ENCODE results near the gene COA7. TPM values are rescaled to one million over a fixed set of nuclear protein-coding genes. Genes with fewer than 3 reads are reported as not detected.

The COA7 gene
- total and polyA plus RNA-seq, 12 donors = 3.9 to 22.4 (median 14.8) TPM

- H3K36me3 ChIP-seq = no peaks in the 10 kb centered on the region
- H3K4me3 ChIP-seq = no peak overlapping the region
- no peaks in the 10 kb centered on the region for H3K4me1 ChIP-seq
- WGBS, 2 donors = 59 to 62% methylated on average over 13 of the region's 13 CpGs
- intact Hi-C loops (cut with DNase I) = loop anchor here in 1 of 10 donors (10.0 kb wide), 1 partner anchor 75 kb away; no protein-coding TSS in a partner anchor
- DNase-seq = no peak
- ATAC-seq = no peak
- no peak for TF ChIP-seq CTCF (IDR thresholded peaks at IDR 0.05)
- H3K27me3 ChIP-seq = no peaks in the 10 kb centered on the region
- H3K9me3 ChIP-seq = no peaks in the 10 kb centered on the region
- no peak overlapping the region for H3K27ac ChIP-seq
Measured at GRCh38 chr1:52659851-52660596, 38.1 kb downstream of the COA7 start.

GRCh38 chr1:52659356-52659755, 38.8 kb downstream of the COA7 start:
- 93 to 96% methylated on average over 3 of the region's 3 CpGs for WGBS, 2 donors
- no peak for ATAC-seq

GRCh38 chr1:52658795-52659194, 39.4 kb downstream of the COA7 start:
- 53 to 72% methylated on average over 1 of the region's 1 CpG for WGBS, 2 donors
- ATAC-seq = peak in 6 of 8 donors; percentile 37 to 91 (median 66)

More at GRCh38 chr1:52659356-52659755, 38.8 kb downstream of the COA7 start:
- no peak for DNase-seq
- Histone ChIP-seq H3K27me3 (no peaks in the 10 kb centered on the region), H3K27ac (no peak overlapping the region), H3K36me3 (no peaks in the 10 kb centered on the region), H3K9me3 (no peaks in the 10 kb centered on the region), H3K4me3 (no peak overlapping the region), H3K4me1 (no peaks in the 10 kb centered on the region)
- intact Hi-C loops (cut with DNase I) = loop anchor here in 1 of 10 donors (10.0 kb wide), 1 partner anchor 75 kb away; no protein-coding TSS in a partner anchor
- no peak for TF ChIP-seq CTCF (IDR thresholded peaks at IDR 0.05)

GRCh38 chr1:52657702-52658101, 40.4 kb downstream of the COA7 start:
- no peaks in the 10 kb centered on the region for H3K27me3 ChIP-seq
- H3K4me1 ChIP-seq = no peaks in the 10 kb centered on the region
- no peak for DNase-seq
- H3K9me3 ChIP-seq = no peaks in the 10 kb centered on the region
- intact Hi-C loops (cut with DNase I) = loop anchor here in 1 of 10 donors (10.0 kb wide), 1 partner anchor 73 kb away; no protein-coding TSS in a partner anchor
- 93 to 98% methylated on average over 3 of the region's 3 CpGs for WGBS, 2 donors
- no peak overlapping the region for H3K27ac ChIP-seq
- H3K36me3 ChIP-seq = no peaks in the 10 kb centered on the region
- no peak for ATAC-seq
- H3K4me3 ChIP-seq = no peak overlapping the region
- TF ChIP-seq CTCF (IDR thresholded peaks at IDR 0.05) = no peak

More at GRCh38 chr1:52658795-52659194, 39.4 kb downstream of the COA7 start:
- no peaks in the 10 kb centered on the region for H3K4me1 ChIP-seq
- TF ChIP-seq CTCF (IDR thresholded peaks at IDR 0.05) = no peak
- no peak overlapping the region for H3K27ac ChIP-seq
- no peak overlapping the region for H3K4me3 ChIP-seq
- intact Hi-C loops (cut with DNase I) = loop anchor here in 1 of 10 donors (10.0 kb wide), 1 partner anchor 74 kb away; no protein-coding TSS in a partner anchor
- no peaks in the 10 kb centered on the region for H3K36me3 ChIP-seq
- H3K9me3 ChIP-seq = no peaks in the 10 kb centered on the region
- DNase-seq = no peak
- no peaks in the 10 kb centered on the region for H3K27me3 ChIP-seq
